CD14-positive monocyte (primary cell): ENCODE measurements around the gene PIWIL4. TPM values are rescaled to one million over a fixed set of nuclear protein-coding genes. Genes with fewer than 3 reads are reported as not detected.

ENCODE experiments used
- DNase-seq, 3 donors: peaks; one replicate each; pipeline ENCODE4 v3.0.0-alpha.2; 2011 to 2022
- H2AFZ ChIP-seq: 2 replicates; pipeline ENCODE4 v1.6.0; 2012; ENCODE audit warnings: mild to moderate bottlenecking, low read depth, low read length, inconsistent platforms; ENCODE audit not compliant: insufficient read depth, poor library complexity, severe bottlenecking
- H3K27ac ChIP-seq, 2 donors: 1 replicate in 1 of 2; 2 replicates in 1 of 2; pipeline ENCODE4 v1.5.1; 2012 to 2013; ENCODE audit warnings: low read length in 2 of 2, control low read depth in 1 of 2, inconsistent platforms in 1 of 2, low read depth in 1 of 2, mild to moderate bottlenecking in 1 of 2
- H3K27me3 ChIP-seq, 2 donors: one replicate each; pipeline versions ENCODE4 v1.6.0 to v1.6.1; 2011 to 2013; ENCODE audit warnings: low read length in 2 of 2; ENCODE audit not compliant: control insufficient read depth in 2 of 2, insufficient read depth in 2 of 2
- H3K36me3 ChIP-seq, 2 donors: replicated peaks in 1 of 2; 1 replicate in 1 of 2; 2 replicates in 1 of 2; pipeline versions ENCODE4 v1.5.1 to v1.6.1; 2012 to 2013; ENCODE audit warnings: low read length in 2 of 2, control low read depth in 1 of 2, inconsistent platforms in 1 of 2, mild to moderate bottlenecking in 1 of 2; ENCODE audit not compliant: insufficient read depth in 2 of 2, control insufficient read depth in 1 of 2
- H3K4me1 ChIP-seq, 2 donors: 1 replicate in 1 of 2; 2 replicates in 1 of 2; pipeline versions ENCODE4 v1.5.1 to v1.6.1; 2012 to 2013; ENCODE audit warnings: low read length in 2 of 2, control low read depth in 1 of 2, inconsistent platforms in 1 of 2, mild to moderate bottlenecking in 1 of 2, moderate library complexity in 1 of 2; ENCODE audit not compliant: insufficient read depth in 2 of 2, control insufficient read depth in 1 of 2
- H3K4me2 ChIP-seq: replicated peaks from 2 replicates; pipeline ENCODE3; 2012; ENCODE audit warnings: low read length, moderate library complexity, mild to moderate bottlenecking; ENCODE audit not compliant: poor library complexity, severe bottlenecking; ENCODE audit errors: extremely low read depth
- H3K4me3 ChIP-seq, 3 experiments: fragments of 200-600 bp in 1 of 3; sonication (generic) in 1 of 3; replicated peaks in 1 of 3; 1 replicate in 2 of 3; 2 replicates in 1 of 3; pipeline ENCODE4 v1.5.1; 2011 to 2013; ENCODE audit warnings: low read length in 3 of 3, mild to moderate bottlenecking in 3 of 3, control low read depth in 2 of 3, low read depth in 2 of 3, inconsistent platforms in 1 of 3, moderate library complexity in 1 of 3
- H3K79me2 ChIP-seq: 2 replicates; pipeline ENCODE4 v1.6.0; 2012; ENCODE audit warnings: mild to moderate bottlenecking, control low read depth, inconsistent platforms, low read length, moderate library complexity; ENCODE audit not compliant: insufficient read depth
- H3K9ac ChIP-seq: 2 replicates; pipeline ENCODE4 v1.6.0; 2017; ENCODE audit warnings: low read length, mild to moderate bottlenecking; ENCODE audit not compliant: insufficient read depth, poor library complexity, severe bottlenecking
- H3K9me3 ChIP-seq, 2 donors: replicated peaks in 1 of 2; 1 replicate in 1 of 2; 2 replicates in 1 of 2; pipeline versions ENCODE4 v1.5.1 to v1.6.1; 2012 to 2013; ENCODE audit warnings: low read length in 2 of 2, control low read depth in 1 of 2; ENCODE audit not compliant: control insufficient read depth in 1 of 2, insufficient read depth in 1 of 2
- H4K20me1 ChIP-seq: 2 replicates; pipeline ENCODE4 v1.6.0; 2012; ENCODE audit warnings: mild to moderate bottlenecking, low read length, control low read depth, moderate library complexity; ENCODE audit not compliant: insufficient read depth
- H3K27ac Mint-ChIP-seq, 7 donors: one replicate each; pipeline ENCODE4 v1.8.0; 2020; ENCODE audit warnings: mild to moderate bottlenecking in 7 of 7, mixed read lengths in 7 of 7, moderate library complexity in 6 of 7, inconsistent platforms in 2 of 7
- H3K27me3 Mint-ChIP-seq, 3 donors: one replicate each; pipeline ENCODE4 v1.8.0; 2021 to 2022; ENCODE audit warnings: low read depth in 3 of 3, mild to moderate bottlenecking in 3 of 3, mixed read lengths in 3 of 3, moderate library complexity in 3 of 3, inconsistent platforms in 1 of 3
- H3K36me3 Mint-ChIP-seq, 2 donors: one replicate each; pipeline ENCODE4 v1.8.0; 2020; ENCODE audit warnings: mixed read lengths in 2 of 2, inconsistent platforms in 1 of 2, mild to moderate bottlenecking in 1 of 2
- H3K4me1 Mint-ChIP-seq: one replicate; pipeline ENCODE4 v1.8.0; 2020; ENCODE audit warnings: mild to moderate bottlenecking, mixed read lengths
- H3K4me3 Mint-ChIP-seq, 2 donors: one replicate each; pipeline ENCODE4 v1.8.0; 2020; ENCODE audit warnings: mild to moderate bottlenecking in 2 of 2, mixed read lengths in 2 of 2, moderate library complexity in 1 of 2
- H3K9me3 Mint-ChIP-seq, 7 donors: one replicate each; pipeline ENCODE4 v1.8.0; 2020 to 2022; ENCODE audit warnings: mixed read lengths in 7 of 7, mild to moderate bottlenecking in 6 of 7, moderate library complexity in 6 of 7, inconsistent platforms in 2 of 7
- CTCF ChIP-seq: fragments of 200-600 bp; IDR thresholded peaks from one replicate; pipeline ENCODE4 v1.8.0; 2022; ENCODE audit warnings: antibody characterized with exemption, mild to moderate bottlenecking
- WGBS: methylation state at CpG from one replicate; pipeline ENCODE4 v1.1.5; 2013; ENCODE audit warnings: missing lambda C conversion rate; ENCODE audit not compliant: insufficient coverage; 5-methylcytosine and 5-hydroxymethylcytosine counted together
- intact Hi-C, 2 donors: fragments of 100-400 bp; cut with micrococcal nuclease; formaldehyde crosslinking; loops; one replicate each; pipeline versions ENCODE4 v1.15.0 to v1.15.1; 2023
- polyA plus RNA-seq, 3 donors: library from polyadenylated mRNA; depleted of rRNA in 1 of 3; unstranded in 2 of 3; stranded (reverse) in 1 of 3; fragments of 300-500 nt in 2 of 3; fragments of >200 nt in 1 of 3; fragmentation: Illumina TruSeq in 2 of 3; gene quantifications; 1 replicate in 2 of 3; 2 replicates in 1 of 3; pipeline ENCODE4 v1.2.3, GENCODE V29; 2012 to 2021

Gene PIWIL4
- polyA plus RNA-seq, 3 donors, result 0.98 to 14.2 (median 1.1) TPM

- no peak overlapping the region for H3K4me3 ChIP-seq
- no peak for DNase-seq
- no peak overlapping the region for H2AFZ ChIP-seq
- TF ChIP-seq CTCF, result no peak
- peaks cover 0 to 9% (median 5%) of the 10 kb centered on the region in 3 donors for H3K27me3 Mint-ChIP-seq
- no CpG with 5 or more reads among the region's 1 CpG for WGBS
- no peaks in the 10 kb centered on the region for H3K27me3 ChIP-seq
- no peak overlapping the region for H3K9ac ChIP-seq
- no peaks in the 10 kb centered on the region for H3K4me1 ChIP-seq
- intact Hi-C loops, result no loop called here
- no peaks in the 10 kb centered on the region for H3K36me3 Mint-ChIP-seq
- no peak overlapping the region for H3K4me3 Mint-ChIP-seq
- H3K36me3 ChIP-seq, result no peaks in the 10 kb centered on the region
- no peaks in the 10 kb centered on the region for H3K9me3 ChIP-seq
- no peak overlapping the region for H3K27ac ChIP-seq
- no peaks in the 10 kb centered on the region for H3K9me3 Mint-ChIP-seq
- no peak overlapping the region for H3K27ac Mint-ChIP-seq
- no peaks in the 10 kb centered on the region for H3K4me1 Mint-ChIP-seq
- H3K79me2 ChIP-seq, result no peaks in the 10 kb centered on the region
- no peak overlapping the region for H3K4me2 ChIP-seq
- H4K20me1 ChIP-seq, result no peaks in the 10 kb centered on the region
Observed at GRCh38 chr11:94661444-94661843, 94.3 kb downstream of the PIWIL4 start.

- Histone ChIP-seq H3K9me3 (no peaks in the 10 kb centered on the region), H3K4me3 (no peak overlapping the region), H3K9ac (no peak overlapping the region), H4K20me1 (no peaks in the 10 kb centered on the region), H3K27me3 (no peaks in the 10 kb centered on the region), H3K36me3 (no peaks in the 10 kb centered on the region), H3K4me2 (no peak overlapping the region), H3K79me2 (no peaks in the 10 kb centered on the region), H3K27ac (no peak overlapping the region), H2AFZ (no peak overlapping the region), H3K4me1 (no peaks in the 10 kb centered on the region)
- Mint-ChIP-seq H3K27me3 (peaks cover 0 to 9% (median 5%) of the 10 kb centered on the region in 3 donors), H3K4me3 (no peak overlapping the region), H3K27ac (no peak overlapping the region), H3K9me3 (peaks cover 0 to 2% (median 0%) of the 10 kb centered on the region in 7 donors), H3K4me1 (peaks cover under 1% of the 10 kb centered on the region), H3K36me3 (no peaks in the 10 kb centered on the region)
- no CpG with 5 or more reads among the region's 4 CpGs for WGBS
- no peak for DNase-seq
- intact Hi-C loops, result no loop called here
- no peak for TF ChIP-seq CTCF
Observed at GRCh38 chr11:94662065-94662779, 95.1 kb downstream of the PIWIL4 start.
